Nephron (organoid): ENCODE results near the gene ZNF541.

Experiments
- H3K27ac Mint-ChIP-seq, 3 experiments: 2 replicates each; pipeline ENCODE4 v1.8.0; 2020; ENCODE audit warnings: mixed read lengths in 3 of 3, mild to moderate bottlenecking in 2 of 3, moderate library complexity in 1 of 3
- H3K27me3 Mint-ChIP-seq: 2 replicates; pipeline ENCODE4 v1.8.0; 2021; ENCODE audit warnings: low read depth, mild to moderate bottlenecking, moderate library complexity, mixed read lengths
- H3K36me3 Mint-ChIP-seq: 2 replicates; pipeline ENCODE4 v1.8.0; 2020; ENCODE audit warnings: low read depth, mixed read lengths
- H3K4me1 Mint-ChIP-seq: 2 replicates; pipeline ENCODE4 v1.8.0; 2020; ENCODE audit warnings: mixed read lengths
- H3K4me3 Mint-ChIP-seq, 3 experiments: 2 replicates each; pipeline ENCODE4 v1.8.0; 2020; ENCODE audit warnings: mild to moderate bottlenecking in 3 of 3, mixed read lengths in 3 of 3, moderate library complexity in 2 of 3
- H3K9me3 Mint-ChIP-seq: 2 replicates; pipeline ENCODE4 v1.8.0; 2020; ENCODE audit warnings: mixed read lengths
- TF ChIP-seq, protein P1 (sequence below), 3 experiments: fragments of 200-600 bp; sonication (generic); IDR thresholded peaks; one replicate each; pipeline ENCODE4 v1.5.0; 2021; ENCODE audit warnings: antibody characterized with exemption in 3 of 3; ENCODE audit not compliant: unreplicated experiment in 3 of 3

ZNF541 gene

GRCh38 chr19:47537493-47537892, 35.5 kb downstream of the ZNF541 start:
- H3K4me1 Mint-ChIP-seq = no peaks in the 10 kb centered on the region
- no peaks in the 10 kb centered on the region for H3K36me3 Mint-ChIP-seq
- peaks cover 3% of the 10 kb centered on the region for H3K9me3 Mint-ChIP-seq
- H3K27me3 Mint-ChIP-seq = peaks cover 17% of the 10 kb centered on the region
- no peak overlapping the region for H3K4me3 Mint-ChIP-seq
- no peak overlapping the region for H3K27ac Mint-ChIP-seq
- TF ChIP-seq, protein P1, sequence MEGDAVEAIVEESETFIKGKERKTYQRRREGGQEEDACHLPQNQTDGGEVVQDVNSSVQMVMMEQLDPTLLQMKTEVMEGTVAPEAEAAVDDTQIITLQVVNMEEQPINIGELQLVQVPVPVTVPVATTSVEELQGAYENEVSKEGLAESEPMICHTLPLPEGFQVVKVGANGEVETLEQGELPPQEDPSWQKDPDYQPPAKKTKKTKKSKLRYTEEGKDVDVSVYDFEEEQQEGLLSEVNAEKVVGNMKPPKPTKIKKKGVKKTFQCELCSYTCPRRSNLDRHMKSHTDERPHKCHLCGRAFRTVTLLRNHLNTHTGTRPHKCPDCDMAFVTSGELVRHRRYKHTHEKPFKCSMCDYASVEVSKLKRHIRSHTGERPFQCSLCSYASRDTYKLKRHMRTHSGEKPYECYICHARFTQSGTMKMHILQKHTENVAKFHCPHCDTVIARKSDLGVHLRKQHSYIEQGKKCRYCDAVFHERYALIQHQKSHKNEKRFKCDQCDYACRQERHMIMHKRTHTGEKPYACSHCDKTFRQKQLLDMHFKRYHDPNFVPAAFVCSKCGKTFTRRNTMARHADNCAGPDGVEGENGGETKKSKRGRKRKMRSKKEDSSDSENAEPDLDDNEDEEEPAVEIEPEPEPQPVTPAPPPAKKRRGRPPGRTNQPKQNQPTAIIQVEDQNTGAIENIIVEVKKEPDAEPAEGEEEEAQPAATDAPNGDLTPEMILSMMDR (IDR thresholded peaks at IDR 0.05; ENCODE audit: unreplicated experiment in 3 of 3) = no peak

DNA sequence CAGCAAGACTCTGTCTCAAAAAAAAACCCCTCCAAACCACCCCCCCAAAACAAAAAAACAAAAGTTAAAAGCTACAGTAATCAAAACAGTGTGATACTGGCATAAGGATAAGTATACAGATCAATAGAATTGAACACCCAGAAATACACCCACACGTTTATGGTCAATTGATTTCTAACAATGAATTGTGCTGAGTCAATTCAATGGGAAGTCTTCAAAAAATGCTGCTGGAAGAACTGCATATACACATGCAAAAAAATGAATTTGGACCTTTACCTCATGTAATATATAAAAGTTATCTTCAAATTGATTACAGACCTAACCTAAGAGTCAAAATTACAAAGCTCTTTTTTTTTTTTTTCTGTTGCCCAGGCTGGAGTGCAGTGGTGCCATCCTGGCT, 38.3 kb downstream of the ZNF541 start:
- peaks cover 21% of the 10 kb centered on the region for H3K27me3 Mint-ChIP-seq
- TF ChIP-seq, protein P1 (IDR thresholded peaks at IDR 0.05; ENCODE audit: unreplicated experiment in 3 of 3) = no peak
- H3K4me3 Mint-ChIP-seq = no peak overlapping the region
- H3K36me3 Mint-ChIP-seq = no peaks in the 10 kb centered on the region
- no peak overlapping the region for H3K27ac Mint-ChIP-seq
- H3K4me1 Mint-ChIP-seq = peaks cover 8% of the 10 kb centered on the region
- H3K9me3 Mint-ChIP-seq = peaks cover 3% of the 10 kb centered on the region

GRCh38 chr19:47531640-47532387, 41.1 kb downstream of the ZNF541 start:
- Mint-ChIP-seq H3K9me3 (peaks cover 3% of the 10 kb centered on the region), H3K36me3 (no peaks in the 10 kb centered on the region), H3K27ac (peak overlapping the region in 1 of 3 experiments; percentile 35), H3K4me1 (peaks cover 8% of the 10 kb centered on the region), H3K4me3 (no peak overlapping the region), H3K27me3 (peaks cover 13% of the 10 kb centered on the region)
- TF ChIP-seq, protein P1 (IDR thresholded peaks at IDR 0.05; ENCODE audit: unreplicated experiment in 3 of 3) = no peak

GRCh38 chr19:47529018-47529742, 43.8 kb downstream of the ZNF541 start:
- TF ChIP-seq, protein P1 (IDR thresholded peaks at IDR 0.05; ENCODE audit: unreplicated experiment in 3 of 3) = no peak
- Mint-ChIP-seq H3K4me1 (peaks cover 8% of the 10 kb centered on the region), H3K36me3 (no peaks in the 10 kb centered on the region), H3K27me3 (peaks cover 18% of the 10 kb centered on the region), H3K27ac (no peak overlapping the region), H3K4me3 (no peak overlapping the region), H3K9me3 (peaks cover 3% of the 10 kb centered on the region)

DNA sequence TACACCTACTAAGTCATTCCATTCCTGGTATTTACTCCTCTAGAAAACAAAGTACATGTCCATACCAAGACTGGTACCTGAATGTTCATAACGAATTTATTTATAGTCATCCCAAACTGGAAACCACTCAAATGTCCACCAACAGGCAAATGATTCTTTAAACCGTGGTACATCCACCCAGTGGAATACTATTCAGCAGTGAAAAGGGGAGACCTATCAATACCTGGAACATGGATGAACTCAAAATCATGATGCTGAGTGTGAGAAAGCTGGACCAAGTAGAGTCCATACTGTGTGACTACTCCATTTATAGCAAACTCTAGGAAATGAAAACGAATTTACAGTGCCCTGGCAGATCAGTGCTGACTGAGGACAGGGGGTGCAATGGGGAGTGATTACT, 46.1 kb downstream of the ZNF541 start:
- H3K27ac Mint-ChIP-seq = no peak overlapping the region
- H3K4me1 Mint-ChIP-seq = peaks cover 3% of the 10 kb centered on the region
- no peak overlapping the region for H3K4me3 Mint-ChIP-seq
- H3K27me3 Mint-ChIP-seq = peaks cover 23% of the 10 kb centered on the region
- H3K36me3 Mint-ChIP-seq = no peaks in the 10 kb centered on the region
- no peaks in the 10 kb centered on the region for H3K9me3 Mint-ChIP-seq
- TF ChIP-seq, protein P1 (IDR thresholded peaks at IDR 0.05; ENCODE audit: unreplicated experiment in 3 of 3) = no peak
